LHCN-M2 (cell line): ENCODE results near the gene CDX2. TPM values are rescaled to one million over a fixed set of nuclear protein-coding genes. Genes with fewer than 3 reads are reported as not detected.

Experiments used
- DNase-seq: peaks from one replicate; pipeline ENCODE4 v3.0.0-alpha.2; 2012; ENCODE audit warnings: low read depth
- total RNA-seq: library from RNA; depleted of rRNA; stranded (reverse); fragments of >200 nt; gene quantifications from 2 replicates; pipeline ENCODE4 v1.2.3, GENCODE V29; 2014

The CDX2 gene
- total RNA-seq, 1 experiment from 2014 or later = not detected

DNA sequence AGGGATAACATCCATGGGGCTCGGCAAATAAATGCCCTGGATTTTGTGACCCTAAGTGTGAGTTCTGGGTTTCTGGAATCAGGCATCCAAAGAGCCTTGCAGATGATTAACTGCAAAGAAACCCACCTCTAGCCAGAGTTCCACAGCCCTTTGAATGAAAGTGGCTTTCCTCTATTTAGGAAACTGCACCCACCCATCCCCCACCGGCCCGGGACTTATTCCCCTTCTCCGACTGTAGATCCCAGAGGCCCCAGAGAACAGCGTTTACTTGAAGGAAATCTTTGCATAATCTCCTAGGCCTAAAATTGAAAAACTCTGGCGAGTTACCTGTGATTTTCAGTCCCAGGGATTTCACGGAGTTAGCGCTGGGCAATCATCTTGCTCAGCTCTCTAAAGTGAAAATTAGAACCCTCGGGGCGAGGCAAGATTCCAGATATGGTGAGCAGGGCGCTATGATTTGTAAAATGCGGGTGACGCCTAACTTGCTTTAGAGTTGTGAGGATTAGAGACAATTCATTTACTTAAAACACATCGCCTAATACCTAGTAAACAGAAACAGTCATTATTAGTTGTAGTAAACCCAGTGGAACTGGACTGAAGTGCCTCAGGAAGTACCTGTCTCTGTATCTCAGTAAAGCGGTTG lies 10.0 kb upstream of the CDX2 start:
- no peak for DNase-seq

DNA sequence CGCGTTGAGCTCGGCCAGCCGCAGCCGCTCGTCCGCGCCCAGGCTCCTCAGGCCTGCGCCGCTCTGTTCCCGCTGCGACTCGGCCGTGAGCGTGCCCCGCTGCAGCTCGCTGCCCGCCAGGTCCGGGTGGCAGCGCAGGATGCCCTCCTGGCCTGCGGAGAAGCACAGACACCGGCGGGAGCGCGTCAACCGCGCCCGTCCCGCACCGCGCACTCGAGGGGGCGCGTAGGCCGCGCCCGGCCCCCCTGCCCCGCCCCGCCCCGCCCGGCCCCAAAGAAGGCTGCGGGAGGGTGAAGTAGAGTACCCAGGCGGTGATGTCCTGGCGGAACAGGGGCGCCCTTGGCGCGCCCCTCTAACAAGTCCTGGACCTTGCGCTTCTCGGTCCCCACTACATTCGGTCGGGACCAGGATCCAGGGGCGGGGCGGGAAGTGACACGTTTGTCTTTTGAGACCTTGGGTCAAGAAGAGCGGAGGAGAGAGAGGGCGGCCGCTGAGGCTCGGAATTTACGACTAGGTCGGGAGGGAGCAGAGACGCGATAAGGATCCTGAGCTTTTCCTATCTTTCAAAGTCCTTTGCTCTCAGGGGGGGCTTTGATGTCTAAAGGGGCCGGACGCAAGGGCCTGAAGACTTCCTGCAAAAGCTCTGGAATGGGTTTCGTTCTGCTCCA lies 9.3 kb upstream of the CDX2 start:
- no peak for DNase-seq

DNA sequence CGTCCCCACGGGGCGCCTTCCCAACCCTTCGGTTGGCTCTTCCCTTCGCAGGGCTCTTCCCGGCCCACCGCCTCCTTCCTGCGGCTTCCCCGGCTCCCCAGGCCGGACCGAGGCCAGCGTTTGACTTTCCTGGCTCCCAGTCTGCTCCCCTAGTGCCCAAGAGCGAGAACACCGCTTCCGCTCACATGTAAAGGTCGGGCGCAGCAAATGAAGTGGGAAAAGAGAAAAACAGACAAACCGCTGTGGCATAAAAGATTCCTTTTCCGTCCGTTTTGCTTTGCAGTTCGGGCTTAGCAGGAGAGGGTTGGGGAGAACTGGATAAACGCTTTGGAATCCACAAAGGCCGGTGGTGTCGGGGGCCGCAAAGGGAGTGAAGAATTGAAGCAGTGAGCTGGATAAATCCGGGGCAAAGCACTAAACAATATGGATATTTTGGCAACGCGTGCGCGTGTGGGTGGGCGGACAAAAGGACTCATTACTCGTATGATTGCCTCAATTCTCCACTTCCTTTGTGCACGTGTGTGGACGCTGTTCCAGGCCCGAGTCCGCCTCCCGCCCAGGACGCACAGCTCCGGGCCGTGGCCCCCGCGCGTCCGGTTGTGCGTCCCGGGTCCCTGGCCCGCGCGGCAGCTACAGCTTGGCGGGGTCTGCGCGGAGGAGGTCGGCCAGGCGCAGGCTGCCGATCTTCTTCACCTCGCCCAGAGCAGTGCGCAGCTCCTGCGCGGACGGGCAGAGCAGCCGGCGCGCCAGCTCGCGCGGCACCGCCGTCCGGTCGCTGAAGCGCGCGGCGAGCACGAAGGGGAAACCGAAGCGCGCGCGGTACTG lies 8.6 kb upstream of the CDX2 start:
- DNase-seq = no peak

- DNase-seq = no peak
Measured at GRCh38 chr13:27976362-27977091, 7.4 kb upstream of the CDX2 start.

DNA sequence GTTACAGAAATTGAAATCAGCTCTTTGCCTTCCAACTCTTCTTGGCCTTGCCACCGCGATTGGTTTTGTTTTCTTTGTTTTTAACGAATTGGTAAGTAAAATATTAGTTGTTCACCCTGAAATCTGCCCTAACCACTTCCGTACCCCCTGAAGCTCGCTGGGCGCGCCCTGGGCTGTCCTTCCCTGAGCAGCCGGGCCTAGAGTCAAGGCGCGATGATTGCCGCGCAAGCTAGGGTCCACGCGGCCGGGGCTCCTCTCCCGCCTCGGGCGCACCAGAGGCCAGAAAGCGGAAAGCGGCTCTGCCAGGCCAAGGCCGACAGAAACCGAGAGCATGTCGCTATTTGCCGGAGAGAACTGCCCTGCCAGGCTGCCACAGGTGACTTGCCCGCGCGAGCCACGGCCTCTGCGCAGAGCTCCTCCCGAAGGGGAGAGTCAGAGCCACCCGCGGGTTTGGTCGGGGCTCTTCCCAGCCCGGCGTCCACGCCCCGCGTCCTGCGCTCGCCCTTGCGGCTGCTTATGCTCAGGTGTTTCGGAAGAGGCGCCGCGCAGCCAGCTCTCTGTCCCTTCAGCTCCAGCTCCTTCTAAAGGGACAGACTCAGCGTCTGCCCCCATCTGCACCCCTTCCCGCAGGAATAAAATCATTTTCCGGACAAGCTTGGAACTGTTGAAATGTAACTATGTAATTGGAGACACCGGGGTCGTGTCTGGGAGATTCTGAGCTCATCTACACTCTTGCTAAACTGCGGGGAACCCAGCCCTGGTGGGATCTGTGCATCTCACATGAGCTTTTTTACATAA lies 6.6 kb upstream of the CDX2 start:
- DNase-seq = no peak

GRCh38 chr13:27973961-27974662 lies 5.0 kb upstream of the CDX2 start:
- no peak for DNase-seq

DNA sequence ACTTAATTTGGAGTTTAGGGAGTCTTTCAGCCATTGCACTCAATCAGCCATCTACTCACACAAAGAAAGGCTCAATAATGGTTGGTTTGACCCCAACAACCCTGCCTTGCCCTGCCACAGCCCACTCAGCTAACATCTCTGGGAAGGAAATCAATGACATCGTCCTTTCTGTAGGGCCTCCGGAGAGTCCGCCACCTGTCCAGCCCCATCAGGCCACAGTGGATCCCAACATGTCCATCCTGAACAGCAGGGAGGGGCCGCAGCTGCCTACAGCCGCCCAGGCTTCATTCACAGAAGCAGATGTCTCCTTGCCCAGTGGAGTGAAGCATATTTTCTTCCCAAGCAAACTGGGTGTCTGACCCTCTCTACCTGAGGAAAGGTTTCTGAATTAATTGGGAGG lies 4.2 kb upstream of the CDX2 start:
- DNase-seq = no peak

GRCh38 chr13:27972478-27972820 lies 3.3 kb upstream of the CDX2 start:
- no peak for DNase-seq

DNA sequence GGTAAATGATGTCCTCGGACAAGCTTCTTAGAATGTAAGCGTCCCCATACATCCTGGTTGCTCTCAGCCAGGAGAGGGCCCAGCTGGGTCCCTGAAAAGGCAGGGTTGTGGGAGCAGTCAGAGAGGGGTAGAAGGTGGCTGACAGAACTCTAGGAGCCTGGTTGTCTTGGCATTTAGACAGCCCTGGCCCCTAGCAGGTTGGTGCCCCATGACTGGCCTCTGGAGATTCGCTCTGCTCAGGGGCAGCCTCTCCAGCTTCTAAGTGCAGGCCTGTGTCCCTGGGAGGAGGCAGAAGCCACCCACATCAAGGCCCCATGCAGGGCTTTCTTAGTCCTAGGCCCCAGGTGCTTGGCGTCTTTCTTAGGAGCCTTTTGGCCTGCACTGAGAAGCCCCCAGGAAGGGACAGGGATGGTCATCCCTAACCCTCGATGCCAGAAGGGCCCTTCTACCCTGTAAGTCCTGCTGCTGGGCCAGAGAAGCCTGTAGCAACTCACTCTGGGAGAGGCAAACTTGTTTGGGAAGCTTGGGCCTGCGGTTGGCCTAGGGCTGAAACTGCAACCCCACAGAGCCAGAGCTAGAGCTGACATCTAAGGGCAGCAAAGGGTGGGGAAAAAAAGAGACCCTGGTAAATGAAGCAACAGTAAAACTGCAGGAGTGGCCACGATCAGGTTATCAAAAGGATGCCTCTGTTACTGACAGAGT lies 2.8 kb upstream of the CDX2 start:
- no peak for DNase-seq

DNA sequence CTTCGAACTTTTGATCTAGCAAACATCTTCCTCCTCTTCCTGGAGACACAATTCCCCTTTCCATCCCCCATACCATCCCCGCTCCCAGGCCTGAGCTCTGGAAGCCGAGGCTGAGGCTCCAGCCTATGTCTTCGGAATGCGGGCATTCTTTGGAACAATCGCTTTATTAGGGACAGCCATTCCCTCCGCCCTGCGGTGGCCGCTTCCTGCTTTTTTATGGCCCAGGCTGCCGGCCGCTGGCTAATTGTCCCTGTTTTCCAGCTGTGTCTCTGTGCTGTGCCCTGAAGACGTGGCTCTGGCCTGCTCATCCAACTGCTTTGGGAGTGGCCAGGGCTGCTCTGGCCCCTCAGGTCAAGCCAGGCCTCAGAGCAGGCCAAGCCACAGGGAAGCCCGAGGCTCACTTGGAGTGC lies 2.1 kb upstream of the CDX2 start:
- DNase-seq = no peak

DNA sequence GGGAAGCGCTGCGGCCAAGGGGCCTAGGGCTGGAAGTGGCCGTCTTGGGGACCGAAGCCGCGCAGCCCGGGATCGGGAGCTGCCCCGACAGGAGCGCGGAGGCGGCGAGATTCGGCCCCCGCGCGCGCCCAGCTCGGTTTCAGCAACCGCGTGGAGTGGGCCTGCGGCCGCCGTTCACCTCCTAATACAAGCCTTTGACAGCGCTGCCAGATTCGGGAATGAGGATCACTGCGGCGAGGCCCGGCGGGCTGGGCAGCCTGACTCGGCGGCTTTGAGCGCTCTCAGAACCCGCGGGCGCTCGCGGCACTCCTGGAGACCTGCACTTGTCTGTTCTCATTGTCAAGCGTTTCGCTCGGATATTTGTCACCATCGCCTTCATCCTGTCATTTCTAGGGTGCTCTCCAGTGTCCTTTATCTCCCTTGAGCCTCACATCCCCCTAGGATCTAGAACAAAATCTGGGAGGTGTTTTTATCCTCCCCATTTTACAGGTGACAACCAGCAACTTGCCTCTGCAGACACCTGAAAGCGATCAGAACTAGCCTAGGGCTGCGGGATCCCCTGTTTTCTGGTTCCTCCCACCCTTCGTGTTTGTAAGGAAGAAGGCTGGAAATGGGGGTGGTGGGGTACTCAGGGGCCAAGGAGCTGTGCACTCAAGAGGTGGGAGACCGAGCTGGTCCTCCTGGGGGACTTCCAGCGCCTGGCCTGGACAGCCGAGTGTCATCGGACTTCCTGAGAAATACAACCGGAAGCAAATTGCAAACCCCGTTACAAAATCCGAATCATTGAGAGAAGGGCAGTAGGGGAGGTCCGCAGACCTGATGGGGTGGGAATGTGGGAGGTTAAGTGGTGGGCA lies 1.5 kb upstream of the CDX2 start:
- DNase-seq = no peak

DNA sequence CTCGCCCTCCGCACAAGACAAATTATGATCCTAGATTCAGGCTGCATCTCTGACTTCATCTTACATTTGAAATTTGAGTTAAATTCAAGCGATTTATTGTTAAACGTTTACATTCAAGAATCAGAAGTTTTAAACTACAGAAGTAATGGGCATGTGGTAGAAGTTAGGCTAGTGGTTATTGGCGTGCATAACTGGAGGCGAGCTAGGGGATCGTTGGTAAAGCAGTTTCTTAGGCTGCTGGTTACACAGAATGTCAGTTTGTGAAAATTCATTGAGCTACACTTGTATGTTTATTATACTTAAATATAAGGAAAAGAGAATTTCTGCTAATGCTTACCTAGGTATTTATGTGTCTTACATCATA lies 733 bp upstream of the CDX2 start:
- DNase-seq = no peak

GRCh38 chr13:27968316-27969081 lies 616 bp downstream of the CDX2 start:
- DNase-seq = no peak

- DNase-seq = no peak
Measured at GRCh38 chr13:27967736-27968315, 1.3 kb downstream of the CDX2 start.

DNA sequence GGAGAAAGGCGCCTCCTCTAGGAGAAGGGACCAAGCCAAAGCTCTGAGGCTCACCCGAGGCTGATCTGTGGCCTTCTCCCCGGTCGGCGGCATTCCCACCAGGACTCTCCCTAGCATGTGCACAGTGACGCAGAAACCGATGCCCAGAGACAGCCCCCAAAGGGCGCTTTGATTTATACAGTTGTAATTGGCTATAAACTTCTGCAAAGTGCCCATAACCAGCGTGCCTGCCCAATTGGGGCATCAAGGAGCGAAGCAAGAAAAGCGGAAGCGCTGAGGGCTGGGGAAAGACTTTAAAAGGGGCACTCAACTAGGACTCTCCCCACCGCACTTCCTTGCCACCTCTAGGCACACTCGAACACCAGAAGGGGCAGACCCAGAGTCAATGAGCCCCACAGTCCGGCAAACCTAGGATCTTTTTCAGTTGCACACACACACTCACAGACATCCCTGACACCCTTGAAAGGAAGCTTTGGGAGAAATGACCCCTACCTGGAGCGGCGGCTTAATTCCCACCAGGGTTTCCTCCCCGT lies 1.8 kb downstream of the CDX2 start:
- no peak for DNase-seq

- no peak for DNase-seq
Measured at GRCh38 chr13:27966641-27967202, 2.4 kb downstream of the CDX2 start.
